CD14-positive monocyte (primary cell): ENCODE measurements around the gene GRB14. TPM values are rescaled to one million over a fixed set of nuclear protein-coding genes. Genes with fewer than 3 reads are reported as not detected.

Experiments
- DNase-seq, 3 donors: peaks; one replicate each; pipeline ENCODE4 v3.0.0-alpha.2; 2011 to 2022
- H2AFZ ChIP-seq: 2 replicates; pipeline ENCODE4 v1.6.0; 2012; ENCODE audit warnings: mild to moderate bottlenecking, low read depth, low read length, inconsistent platforms; ENCODE audit not compliant: insufficient read depth, poor library complexity, severe bottlenecking
- H3K27ac ChIP-seq, 2 donors: 1 replicate in 1 of 2; 2 replicates in 1 of 2; pipeline ENCODE4 v1.5.1; 2012 to 2013; ENCODE audit warnings: low read length in 2 of 2, control low read depth in 1 of 2, inconsistent platforms in 1 of 2, low read depth in 1 of 2, mild to moderate bottlenecking in 1 of 2
- H3K27me3 ChIP-seq, 2 donors: one replicate each; pipeline versions ENCODE4 v1.6.0 to v1.6.1; 2011 to 2013; ENCODE audit warnings: low read length in 2 of 2; ENCODE audit not compliant: control insufficient read depth in 2 of 2, insufficient read depth in 2 of 2
- H3K36me3 ChIP-seq, 2 donors: replicated peaks in 1 of 2; 1 replicate in 1 of 2; 2 replicates in 1 of 2; pipeline versions ENCODE4 v1.5.1 to v1.6.1; 2012 to 2013; ENCODE audit warnings: low read length in 2 of 2, control low read depth in 1 of 2, inconsistent platforms in 1 of 2, mild to moderate bottlenecking in 1 of 2; ENCODE audit not compliant: insufficient read depth in 2 of 2, control insufficient read depth in 1 of 2
- H3K4me1 ChIP-seq, 2 donors: 1 replicate in 1 of 2; 2 replicates in 1 of 2; pipeline versions ENCODE4 v1.5.1 to v1.6.1; 2012 to 2013; ENCODE audit warnings: low read length in 2 of 2, control low read depth in 1 of 2, inconsistent platforms in 1 of 2, mild to moderate bottlenecking in 1 of 2, moderate library complexity in 1 of 2; ENCODE audit not compliant: insufficient read depth in 2 of 2, control insufficient read depth in 1 of 2
- H3K4me2 ChIP-seq: replicated peaks from 2 replicates; pipeline ENCODE3; 2012; ENCODE audit warnings: low read length, moderate library complexity, mild to moderate bottlenecking; ENCODE audit not compliant: poor library complexity, severe bottlenecking; ENCODE audit errors: extremely low read depth
- H3K4me3 ChIP-seq, 3 experiments: fragments of 200-600 bp in 1 of 3; sonication (generic) in 1 of 3; replicated peaks in 1 of 3; 1 replicate in 2 of 3; 2 replicates in 1 of 3; pipeline ENCODE4 v1.5.1; 2011 to 2013; ENCODE audit warnings: low read length in 3 of 3, mild to moderate bottlenecking in 3 of 3, control low read depth in 2 of 3, low read depth in 2 of 3, inconsistent platforms in 1 of 3, moderate library complexity in 1 of 3
- H3K79me2 ChIP-seq: 2 replicates; pipeline ENCODE4 v1.6.0; 2012; ENCODE audit warnings: mild to moderate bottlenecking, control low read depth, inconsistent platforms, low read length, moderate library complexity; ENCODE audit not compliant: insufficient read depth
- H3K9ac ChIP-seq: 2 replicates; pipeline ENCODE4 v1.6.0; 2017; ENCODE audit warnings: low read length, mild to moderate bottlenecking; ENCODE audit not compliant: insufficient read depth, poor library complexity, severe bottlenecking
- H3K9me3 ChIP-seq, 2 donors: replicated peaks in 1 of 2; 1 replicate in 1 of 2; 2 replicates in 1 of 2; pipeline versions ENCODE4 v1.5.1 to v1.6.1; 2012 to 2013; ENCODE audit warnings: low read length in 2 of 2, control low read depth in 1 of 2; ENCODE audit not compliant: control insufficient read depth in 1 of 2, insufficient read depth in 1 of 2
- H4K20me1 ChIP-seq: 2 replicates; pipeline ENCODE4 v1.6.0; 2012; ENCODE audit warnings: mild to moderate bottlenecking, low read length, control low read depth, moderate library complexity; ENCODE audit not compliant: insufficient read depth
- H3K27ac Mint-ChIP-seq, 7 donors: one replicate each; pipeline ENCODE4 v1.8.0; 2020; ENCODE audit warnings: mild to moderate bottlenecking in 7 of 7, mixed read lengths in 7 of 7, moderate library complexity in 6 of 7, inconsistent platforms in 2 of 7
- H3K27me3 Mint-ChIP-seq, 3 donors: one replicate each; pipeline ENCODE4 v1.8.0; 2021 to 2022; ENCODE audit warnings: low read depth in 3 of 3, mild to moderate bottlenecking in 3 of 3, mixed read lengths in 3 of 3, moderate library complexity in 3 of 3, inconsistent platforms in 1 of 3
- H3K36me3 Mint-ChIP-seq, 2 donors: one replicate each; pipeline ENCODE4 v1.8.0; 2020; ENCODE audit warnings: mixed read lengths in 2 of 2, inconsistent platforms in 1 of 2, mild to moderate bottlenecking in 1 of 2
- H3K4me1 Mint-ChIP-seq: one replicate; pipeline ENCODE4 v1.8.0; 2020; ENCODE audit warnings: mild to moderate bottlenecking, mixed read lengths
- H3K4me3 Mint-ChIP-seq, 2 donors: one replicate each; pipeline ENCODE4 v1.8.0; 2020; ENCODE audit warnings: mild to moderate bottlenecking in 2 of 2, mixed read lengths in 2 of 2, moderate library complexity in 1 of 2
- H3K9me3 Mint-ChIP-seq, 7 donors: one replicate each; pipeline ENCODE4 v1.8.0; 2020 to 2022; ENCODE audit warnings: mixed read lengths in 7 of 7, mild to moderate bottlenecking in 6 of 7, moderate library complexity in 6 of 7, inconsistent platforms in 2 of 7
- WGBS: methylation state at CpG from one replicate; pipeline ENCODE4 v1.1.5; 2013; ENCODE audit warnings: missing lambda C conversion rate; ENCODE audit not compliant: insufficient coverage; 5-methylcytosine and 5-hydroxymethylcytosine counted together
- intact Hi-C, 2 donors: fragments of 100-400 bp; cut with micrococcal nuclease; formaldehyde crosslinking; loops; one replicate each; pipeline versions ENCODE4 v1.15.0 to v1.15.1; 2023
- polyA plus RNA-seq, 3 donors: library from polyadenylated mRNA; depleted of rRNA in 1 of 3; unstranded in 2 of 3; stranded (reverse) in 1 of 3; fragments of 300-500 nt in 2 of 3; fragments of >200 nt in 1 of 3; fragmentation: Illumina TruSeq in 2 of 3; gene quantifications; 1 replicate in 2 of 3; 2 replicates in 1 of 3; pipeline ENCODE4 v1.2.3, GENCODE V29; 2012 to 2021
- TF ChIP-seq, protein P1 (sequence below): fragments of 200-600 bp; IDR thresholded peaks from one replicate; pipeline ENCODE4 v1.8.0; 2022; ENCODE audit warnings: antibody characterized with exemption, mild to moderate bottlenecking

GRB14 gene
- polyA plus RNA-seq, 3 donors, result 0.20 to 0.28 TPM; not detected in 1

DNA sequence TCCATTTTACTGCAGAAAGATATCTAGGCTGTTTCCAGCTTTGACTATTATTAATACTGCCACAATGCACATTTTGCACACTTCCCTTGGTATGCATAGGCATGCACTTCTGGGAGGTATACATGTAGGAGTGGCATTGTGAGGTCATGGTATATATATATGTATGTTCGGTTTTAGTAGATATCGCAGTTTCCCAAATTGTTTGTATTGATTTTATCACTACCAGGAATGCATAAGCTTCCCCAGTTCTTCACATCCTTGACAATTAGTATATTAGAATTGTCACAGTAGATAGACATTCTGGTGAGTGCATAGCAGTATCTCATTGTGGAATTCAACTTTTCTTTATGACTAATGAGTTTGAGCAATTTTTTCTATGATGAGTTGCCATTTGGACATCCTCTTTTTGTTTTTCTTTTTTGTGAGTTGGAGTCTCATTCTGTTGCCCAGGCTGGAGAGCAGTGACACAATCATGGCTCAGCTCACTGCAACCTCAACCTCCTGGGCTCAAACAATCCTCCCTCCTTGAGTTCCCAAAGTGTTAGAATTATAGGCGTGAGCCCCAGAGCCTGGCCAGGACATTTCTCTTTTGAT is 4.2 kb upstream of the GRB14 start:
- no peak overlapping the region for H3K27ac Mint-ChIP-seq
- no peak overlapping the region for H3K4me3 Mint-ChIP-seq
- H3K4me1 Mint-ChIP-seq, result peaks cover 3% of the 10 kb centered on the region
- Histone ChIP-seq H3K4me2 (no peak overlapping the region), H3K27me3 (peaks cover 23 to 31% of the 10 kb centered on the region in 2 donors), H3K4me1 (peaks cover 0 to 4% of the 10 kb centered on the region in 2 donors), H3K9ac (no peak overlapping the region), H3K79me2 (no peaks in the 10 kb centered on the region), H4K20me1 (no peaks in the 10 kb centered on the region), H3K36me3 (no peaks in the 10 kb centered on the region), H3K9me3 (peaks cover 0 to 4% of the 10 kb centered on the region in 2 donors), H3K4me3 (no peak overlapping the region), H3K27ac (no peak overlapping the region), H2AFZ (no peak overlapping the region)
- peaks cover 22 to 36% (median 36%) of the 10 kb centered on the region in 3 donors for H3K27me3 Mint-ChIP-seq
- peaks cover 2 to 17% (median 3%) of the 10 kb centered on the region in 7 donors for H3K9me3 Mint-ChIP-seq
- intact Hi-C loops, result no loop called here
- no peak for DNase-seq
- TF ChIP-seq, protein P1, sequence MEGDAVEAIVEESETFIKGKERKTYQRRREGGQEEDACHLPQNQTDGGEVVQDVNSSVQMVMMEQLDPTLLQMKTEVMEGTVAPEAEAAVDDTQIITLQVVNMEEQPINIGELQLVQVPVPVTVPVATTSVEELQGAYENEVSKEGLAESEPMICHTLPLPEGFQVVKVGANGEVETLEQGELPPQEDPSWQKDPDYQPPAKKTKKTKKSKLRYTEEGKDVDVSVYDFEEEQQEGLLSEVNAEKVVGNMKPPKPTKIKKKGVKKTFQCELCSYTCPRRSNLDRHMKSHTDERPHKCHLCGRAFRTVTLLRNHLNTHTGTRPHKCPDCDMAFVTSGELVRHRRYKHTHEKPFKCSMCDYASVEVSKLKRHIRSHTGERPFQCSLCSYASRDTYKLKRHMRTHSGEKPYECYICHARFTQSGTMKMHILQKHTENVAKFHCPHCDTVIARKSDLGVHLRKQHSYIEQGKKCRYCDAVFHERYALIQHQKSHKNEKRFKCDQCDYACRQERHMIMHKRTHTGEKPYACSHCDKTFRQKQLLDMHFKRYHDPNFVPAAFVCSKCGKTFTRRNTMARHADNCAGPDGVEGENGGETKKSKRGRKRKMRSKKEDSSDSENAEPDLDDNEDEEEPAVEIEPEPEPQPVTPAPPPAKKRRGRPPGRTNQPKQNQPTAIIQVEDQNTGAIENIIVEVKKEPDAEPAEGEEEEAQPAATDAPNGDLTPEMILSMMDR, result no peak
- H3K36me3 Mint-ChIP-seq, result no peaks in the 10 kb centered on the region
- WGBS, result no CpG with 5 or more reads among the region's 3 CpGs

DNA sequence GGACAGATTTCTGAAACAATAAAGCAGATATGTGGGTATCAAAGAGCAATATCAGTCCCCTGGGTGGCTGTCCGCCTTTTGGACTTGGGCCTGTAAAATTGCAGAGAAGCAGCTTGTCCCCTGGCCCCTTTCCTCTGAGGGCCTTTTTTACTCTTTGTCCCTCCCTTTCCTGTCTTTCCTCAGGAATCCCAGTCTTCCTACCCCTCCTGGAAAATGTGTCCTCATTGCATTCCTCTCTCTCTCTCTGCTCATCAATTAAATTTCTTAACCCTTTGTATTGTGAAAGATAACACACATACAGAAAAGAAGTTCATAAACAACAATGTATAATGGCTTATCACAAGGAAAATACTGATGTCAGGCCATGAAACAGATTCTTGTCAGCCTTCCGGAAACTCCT is 3.0 kb upstream of the GRB14 start:
- Histone ChIP-seq H4K20me1 (no peaks in the 10 kb centered on the region), H3K79me2 (no peaks in the 10 kb centered on the region), H3K4me1 (peaks cover 0 to 4% of the 10 kb centered on the region in 2 donors), H2AFZ (no peak overlapping the region), H3K9ac (no peak overlapping the region), H3K27ac (no peak overlapping the region), H3K36me3 (no peaks in the 10 kb centered on the region), H3K9me3 (peaks cover 0 to 4% of the 10 kb centered on the region in 2 donors), H3K4me2 (no peak overlapping the region), H3K4me3 (no peak overlapping the region), H3K27me3 (peaks cover 33 to 41% of the 10 kb centered on the region in 2 donors)
- DNase-seq, result no peak
- Mint-ChIP-seq H3K36me3 (no peaks in the 10 kb centered on the region), H3K4me3 (no peak overlapping the region), H3K27ac (no peak overlapping the region), H3K4me1 (peaks cover 3% of the 10 kb centered on the region), H3K27me3 (peaks cover 26 to 48% (median 42%) of the 10 kb centered on the region in 3 donors), H3K9me3 (peaks cover under 1 to 17% (median 3%) of the 10 kb centered on the region in 7 donors)
- TF ChIP-seq, protein P1, result no peak
- 87% methylated on average over 2 of the region's 2 CpGs for WGBS
- intact Hi-C loops, result no loop called here
